ENCODE measurements around the gene PIK3C3. TPM values are rescaled to one million over a fixed set of nuclear protein-coding genes. Genes with fewer than 3 reads are reported as not detected.
"Not testable (repeated sequence)": the region's sequence is repeated elsewhere in the genome, so short reads cannot be mapped to it uniquely, and the experiment has no call there.

Gene PIK3C3
- total RNA-seq, 3 donors from 2014 or later = 46.2 to 57.1 (median 53.4) TPM

- ATAC-seq = no peak
- TF ChIP-seq, protein P1, sequence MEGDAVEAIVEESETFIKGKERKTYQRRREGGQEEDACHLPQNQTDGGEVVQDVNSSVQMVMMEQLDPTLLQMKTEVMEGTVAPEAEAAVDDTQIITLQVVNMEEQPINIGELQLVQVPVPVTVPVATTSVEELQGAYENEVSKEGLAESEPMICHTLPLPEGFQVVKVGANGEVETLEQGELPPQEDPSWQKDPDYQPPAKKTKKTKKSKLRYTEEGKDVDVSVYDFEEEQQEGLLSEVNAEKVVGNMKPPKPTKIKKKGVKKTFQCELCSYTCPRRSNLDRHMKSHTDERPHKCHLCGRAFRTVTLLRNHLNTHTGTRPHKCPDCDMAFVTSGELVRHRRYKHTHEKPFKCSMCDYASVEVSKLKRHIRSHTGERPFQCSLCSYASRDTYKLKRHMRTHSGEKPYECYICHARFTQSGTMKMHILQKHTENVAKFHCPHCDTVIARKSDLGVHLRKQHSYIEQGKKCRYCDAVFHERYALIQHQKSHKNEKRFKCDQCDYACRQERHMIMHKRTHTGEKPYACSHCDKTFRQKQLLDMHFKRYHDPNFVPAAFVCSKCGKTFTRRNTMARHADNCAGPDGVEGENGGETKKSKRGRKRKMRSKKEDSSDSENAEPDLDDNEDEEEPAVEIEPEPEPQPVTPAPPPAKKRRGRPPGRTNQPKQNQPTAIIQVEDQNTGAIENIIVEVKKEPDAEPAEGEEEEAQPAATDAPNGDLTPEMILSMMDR (IDR thresholded peaks at IDR 0.05) = no peak
- intact Hi-C loops (cut with DNase I, micrococcal nuclease) = no loop called here
- no peaks in the 10 kb centered on the region for H3K4me1 ChIP-seq (ENCODE audit: low read depth)
- H3K36me3 ChIP-seq (ENCODE audit: low read depth) = no peaks in the 10 kb centered on the region
- no peaks in the 10 kb centered on the region for H3K9me3 ChIP-seq
- H3K4me3 ChIP-seq = no peak overlapping the region
- DNase-seq = no peak
Observed at GRCh38 chr18:42001801-42002200, 46.8 kb downstream of the PIK3C3 start.

DNA sequence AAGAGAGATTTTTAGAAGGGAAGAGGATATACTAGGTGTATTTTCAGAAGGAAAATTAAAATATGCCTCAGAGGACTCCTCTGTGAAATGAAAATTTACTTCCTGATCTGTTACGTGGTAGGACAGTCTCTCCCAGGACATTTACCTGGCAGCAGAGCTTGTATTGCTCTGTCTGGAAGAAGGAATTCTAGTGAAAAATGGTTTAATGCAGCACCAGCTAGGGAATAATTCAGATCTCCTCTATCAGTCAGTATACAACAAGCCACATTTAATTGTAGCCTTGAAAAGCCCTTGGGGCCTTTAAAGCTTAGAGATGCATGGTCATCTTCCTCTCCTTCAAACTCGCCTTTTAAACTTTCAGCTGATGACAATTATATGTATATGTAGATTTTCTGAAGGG lies 49.6 kb downstream of the PIK3C3 start:
- H3K9me3 ChIP-seq = no peaks in the 10 kb centered on the region
- TF ChIP-seq, protein P1 (IDR thresholded peaks at IDR 0.05) = no peak
- ATAC-seq = no peak
- H3K4me1 ChIP-seq (ENCODE audit: low read depth) = no peaks in the 10 kb centered on the region
- intact Hi-C loops (cut with DNase I, micrococcal nuclease) = no loop called here
- no peak overlapping the region for H3K4me3 ChIP-seq
- DNase-seq = no peak
- H3K36me3 ChIP-seq (ENCODE audit: low read depth) = no peaks in the 10 kb centered on the region

- intact Hi-C loops (cut with DNase I, micrococcal nuclease) = no loop called here
Observed at GRCh38 chr18:42005782-42006181, 50.7 kb downstream of the PIK3C3 start.

GRCh38 chr18:42009457-42009856 lies 54.4 kb downstream of the PIK3C3 start:
- H3K9me3 ChIP-seq; DNase-seq; H3K36me3 ChIP-seq (ENCODE audit: low read depth); H3K4me3 ChIP-seq; H3K4me1 ChIP-seq (ENCODE audit: low read depth); intact Hi-C loops (cut with DNase I, micrococcal nuclease); ATAC-seq: not testable (repeated sequence)

More at GRCh38 chr18:42005782-42006181, 50.7 kb downstream of the PIK3C3 start:
- Histone ChIP-seq H3K36me3 (ENCODE audit: low read depth) (no peaks in the 10 kb centered on the region), H3K4me1 (ENCODE audit: low read depth) (no peaks in the 10 kb centered on the region), H3K9me3 (no peaks in the 10 kb centered on the region), H3K4me3 (no peak overlapping the region)
- DNase-seq (no peak), ATAC-seq (no peak)
- TF ChIP-seq, protein P1 (IDR thresholded peaks at IDR 0.05) = no peak

- intact Hi-C loops (cut with DNase I, micrococcal nuclease) = no loop called here
- H3K4me1 ChIP-seq (ENCODE audit: low read depth) = no peaks in the 10 kb centered on the region
- ATAC-seq (no peak), DNase-seq (no peak)
- no peaks in the 10 kb centered on the region for H3K9me3 ChIP-seq
- H3K4me3 ChIP-seq = no peak overlapping the region
- no peaks in the 10 kb centered on the region for H3K36me3 ChIP-seq (ENCODE audit: low read depth)
- TF ChIP-seq, protein P1 (IDR thresholded peaks at IDR 0.05) = no peak
Observed at GRCh38 chr18:42011053-42011452, 56.0 kb downstream of the PIK3C3 start.

DNA sequence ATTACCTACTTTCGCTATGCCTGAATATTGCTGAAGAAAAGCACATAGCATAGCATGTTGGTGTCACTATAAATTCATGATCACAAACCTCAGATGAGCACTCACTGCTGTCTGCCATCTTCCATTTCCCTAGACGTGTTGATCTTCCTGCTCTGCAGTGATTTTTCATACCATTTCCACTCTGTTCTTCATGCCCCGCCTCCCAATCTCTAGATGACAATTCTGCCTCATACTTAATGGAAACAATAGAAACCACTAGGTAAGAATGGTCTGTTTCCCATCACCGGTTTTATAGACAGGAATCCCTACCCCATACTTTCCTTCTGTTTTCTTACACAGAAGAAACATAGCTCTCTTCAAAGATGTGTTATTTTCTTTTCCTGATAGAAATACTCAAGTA lies 63.8 kb downstream of the PIK3C3 start:
- TF ChIP-seq, protein P1 (IDR thresholded peaks at IDR 0.05) = no peak
- no peaks in the 10 kb centered on the region for H3K9me3 ChIP-seq
- H3K36me3 ChIP-seq (ENCODE audit: low read depth) = no peaks in the 10 kb centered on the region
- ATAC-seq = no peak
- intact Hi-C loops (cut with DNase I, micrococcal nuclease) = no loop called here
- no peaks in the 10 kb centered on the region for H3K4me1 ChIP-seq (ENCODE audit: low read depth)
- H3K4me3 ChIP-seq = no peak overlapping the region
- no peak for DNase-seq

All from mucosa of descending colon (tissue), 3 donors.